ENCODE data around the gene ACAP3. TPM values are rescaled to one million over a fixed set of nuclear protein-coding genes. Genes with fewer than 3 reads are reported as not detected.

The ACAP3 gene
- total and polyA plus RNA-seq, 10 of the 15 experiments (the other 5 are each of a cell fraction or from before 2014, with no cell fraction given), result 0.05 to 34.2 (median 7.1) TPM

GRCh38 chr1:1328254-1328653 lies 20.5 kb upstream of the ACAP3 start:
- DNase-seq (ENCODE audit: low read depth, low spot score), result no peak
- H3K27ac ChIP-seq (ENCODE audit: control insufficient read depth, insufficient read depth), result no peak overlapping the region
- ChIA-PET SMC1A (ENCODE audit: uncharacterized antibody, unreplicated experiment) (no interaction called here), CTCF (no interaction called here), RAD21 (ENCODE audit: unreplicated experiment) (no interaction called here), POLR2A (no interaction called here)
- H3K9ac ChIP-seq (ENCODE audit: control insufficient read depth, insufficient read depth, low read length), result no peak overlapping the region
- H4K20me1 ChIP-seq (ENCODE audit: control insufficient read depth, insufficient read depth), result no peaks in the 10 kb centered on the region
- FAIRE-seq, result no peak
- no peak overlapping the region for H2AFZ ChIP-seq (ENCODE audit: control insufficient read depth, low read depth, low read length)
- BruUV-seq (replicated peaks), result no TSS peak
- no peaks in the 10 kb centered on the region for H3K9me3 ChIP-seq (replicated peaks; ENCODE audit: control insufficient read depth, insufficient read depth, low read length)
- H3K4me2 ChIP-seq (ENCODE audit: control insufficient read depth, insufficient read depth), result no peak overlapping the region
- intact Hi-C loops (cut with micrococcal nuclease; ENCODE audit: unreplicated experiment), result no loop called here
- no peaks in the 10 kb centered on the region for H3K27me3 ChIP-seq (replicated peaks in 1 of 2; ENCODE audit: control insufficient read depth in 2 of 2, insufficient read depth in 2 of 2, low read length in 1 of 2)
- 37% methylated on average over 15 of the region's 15 CpGs for WGBS (ENCODE audit: insufficient coverage, insufficient replicate concordance, low lambda C conversion rate, missing lambda C conversion rate)
- peaks cover 5% of the 10 kb centered on the region; the same call in 1 of the 2 replicates for H3K4me1 ChIP-seq (ENCODE audit: control insufficient read depth, insufficient read depth, low read length)
- H3K4me3 ChIP-seq, result no peak overlapping the region
- ATAC-seq, result no peak
- H3K36me3 ChIP-seq (ENCODE audit: control insufficient read depth in 2 of 2, insufficient read depth in 2 of 2, low read length in 1 of 2), result no peaks in the 10 kb centered on the region
- in situ Hi-C loops (cut with MboI), result no loop called here
- H3K79me2 ChIP-seq (ENCODE audit: control insufficient read depth, insufficient read depth, low read length), result peaks cover 21% of the 10 kb centered on the region
- TF ChIP-seq ZNF592 (IDR thresholded peaks at IDR 0.05), result no peak
- TF ChIP-seq ZSCAN29 (IDR thresholded peaks at IDR 0.05), result no peak
- no peak for TF ChIP-seq NFIC (IDR thresholded peaks at IDR 0.05; ENCODE audit: low read depth, low read length)
- TF ChIP-seq SKIL (IDR thresholded peaks at IDR 0.05; ENCODE audit: low read depth, poor library complexity, severe bottlenecking), result no peak
- no peak for TF ChIP-seq YY1 (IDR thresholded peaks at IDR 0.05; ENCODE audit: low read depth, low read length)
- no peak for TF ChIP-seq ATF2 (IDR thresholded peaks at IDR 0.05; ENCODE audit: low read length)
- no peak for TF ChIP-seq STAT1 (conservative IDR thresholded peaks at IDR 0.05)
- no peak for TF ChIP-seq BACH1 (IDR thresholded peaks at IDR 0.05; ENCODE audit: borderline replicate concordance)
- no peak for TF ChIP-seq SUPT20H (IDR thresholded peaks at IDR 0.05; ENCODE audit: borderline replicate concordance, control insufficient read depth, low read depth, low read length)
- no peak for TF ChIP-seq ATF3 (IDR thresholded peaks at IDR 0.05; ENCODE audit: borderline replicate concordance, extremely low read depth, low read depth, low read length)
- TF ChIP-seq YBX1 (IDR thresholded peaks at IDR 0.05), result no peak
- TF ChIP-seq EGR1 (IDR thresholded peaks at IDR 0.05; ENCODE audit: borderline replicate concordance in 1 of 2, low read depth in 2 of 2, low read length in 2 of 2), result no peak
- no peak for TF ChIP-seq RFX5 (IDR thresholded peaks at IDR 0.05; ENCODE audit: low read depth, low read length)
- no peak for TF ChIP-seq ASH2L (IDR thresholded peaks at IDR 0.05; ENCODE audit: borderline replicate concordance, low read depth)
